Upper lobe of left lung (tissue), 4 donors: ENCODE results near the gene TRMT5.

Experiments
- POLR2AphosphoS5 ChIP-seq, 2 donors: sonication (generic); formaldehyde crosslinking; IDR thresholded peaks; one replicate each; pipeline ENCODE4 v1.5.1; 2017; ENCODE audit warnings: antibody characterized with exemption in 2 of 2
- TF ChIP-seq, protein P1 (sequence below), 6 experiments: fragments of 450-650 bp in 4 of 6; fragments of 200-600 bp in 2 of 6; sonication (generic) in 2 of 6; IDR thresholded peaks; one replicate each; pipeline ENCODE4 v1.5.1; 2016 to 2019; ENCODE audit warnings: antibody characterized with exemption in 6 of 6

- TF ChIP-seq, protein P1, sequence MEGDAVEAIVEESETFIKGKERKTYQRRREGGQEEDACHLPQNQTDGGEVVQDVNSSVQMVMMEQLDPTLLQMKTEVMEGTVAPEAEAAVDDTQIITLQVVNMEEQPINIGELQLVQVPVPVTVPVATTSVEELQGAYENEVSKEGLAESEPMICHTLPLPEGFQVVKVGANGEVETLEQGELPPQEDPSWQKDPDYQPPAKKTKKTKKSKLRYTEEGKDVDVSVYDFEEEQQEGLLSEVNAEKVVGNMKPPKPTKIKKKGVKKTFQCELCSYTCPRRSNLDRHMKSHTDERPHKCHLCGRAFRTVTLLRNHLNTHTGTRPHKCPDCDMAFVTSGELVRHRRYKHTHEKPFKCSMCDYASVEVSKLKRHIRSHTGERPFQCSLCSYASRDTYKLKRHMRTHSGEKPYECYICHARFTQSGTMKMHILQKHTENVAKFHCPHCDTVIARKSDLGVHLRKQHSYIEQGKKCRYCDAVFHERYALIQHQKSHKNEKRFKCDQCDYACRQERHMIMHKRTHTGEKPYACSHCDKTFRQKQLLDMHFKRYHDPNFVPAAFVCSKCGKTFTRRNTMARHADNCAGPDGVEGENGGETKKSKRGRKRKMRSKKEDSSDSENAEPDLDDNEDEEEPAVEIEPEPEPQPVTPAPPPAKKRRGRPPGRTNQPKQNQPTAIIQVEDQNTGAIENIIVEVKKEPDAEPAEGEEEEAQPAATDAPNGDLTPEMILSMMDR (IDR thresholded peaks at IDR 0.05): no peak
- no peak for TF ChIP-seq POLR2AphosphoS5 (IDR thresholded peaks at IDR 0.05)
Measured at GRCh38 chr14:60933920-60934655, 46.8 kb downstream of the TRMT5 start.
